Fibroblast of pulmonary artery (primary cell): ENCODE data around the gene GH1.
A peak's percentile ranks its signal among the peaks of the same experiment; 100 is the strongest.
"Not testable (repeated sequence)": the region's sequence is repeated elsewhere in the genome, so short reads cannot be mapped to it uniquely, and the experiment has no call there.

ENCODE experiments used
- DNase-seq: peaks from one replicate; pipeline ENCODE4 v3.0.0-alpha.2; 2010; ENCODE audit warnings: low read depth
- H3K4me3 ChIP-seq: replicated peaks from 2 replicates; pipeline ENCODE4 v1.5.1; 2011; ENCODE audit warnings: low read depth, mild to moderate bottlenecking, control low read depth, low read length, moderate library complexity
- CTCF ChIP-seq: IDR thresholded peaks from 2 replicates; pipeline ENCODE4 v1.5.1; 2011; ENCODE audit warnings: mild to moderate bottlenecking, control low read depth, low read length, inconsistent platforms; ENCODE audit errors: missing control alignments

Gene GH1

GRCh38 chr17:63914471-63914870, 4.2 kb downstream of the GH1 start:
- no peak for TF ChIP-seq CTCF
- H3K4me3 ChIP-seq: no peak overlapping the region
- no peak for DNase-seq

GRCh38 chr17:63911657-63912100, 7.0 kb downstream of the GH1 start:
- H3K4me3 ChIP-seq: no peak overlapping the region
- DNase-seq: peak; percentile 30
- peak; percentile 62 for TF ChIP-seq CTCF

GRCh38 chr17:63911041-63911635, 7.5 kb downstream of the GH1 start, which contains the start of gene CSHL1:
TSS of gene CSHL1 (minus strand) at chr17:63911258. CDS start at chr17:63911196, 62 bp downstream.
- H3K4me3 ChIP-seq: no peak within 1 kb of the TSS
- no peak for DNase-seq
- TF ChIP-seq CTCF: no peak

- no peak overlapping the region for H3K4me3 ChIP-seq
- no peak for TF ChIP-seq CTCF
- no peak for DNase-seq
Observed at GRCh38 chr17:63910096-63910495, 8.5 kb downstream of the GH1 start.

- H3K4me3 ChIP-seq, DNase-seq: not testable (repeated sequence)
Observed at GRCh38 chr17:63909586-63909985, 9.1 kb downstream of the GH1 start.

- peak; percentile 12 for TF ChIP-seq CTCF
- DNase-seq: peak; percentile 16
- not testable (repeated sequence) for H3K4me3 ChIP-seq
Observed at GRCh38 chr17:63907161-63907778, 11.4 kb downstream of the GH1 start.

- not testable (repeated sequence) for DNase-seq, H3K4me3 ChIP-seq
Observed at GRCh38 chr17:63904796-63905195, 13.8 kb downstream of the GH1 start.

GRCh38 chr17:63903787-63904201, 14.8 kb downstream of the GH1 start:
- peak; percentile 18 for DNase-seq

GRCh38 chr17:63901971-63902370, 16.7 kb downstream of the GH1 start:
- DNase-seq, H3K4me3 ChIP-seq: not testable (repeated sequence)

More at GRCh38 chr17:63903787-63904201, 14.8 kb downstream of the GH1 start:
- peak; percentile 28 for TF ChIP-seq CTCF
- H3K4me3 ChIP-seq: not testable (repeated sequence)

- H3K4me3 ChIP-seq, DNase-seq: not testable (repeated sequence)
Observed at GRCh38 chr17:63898899-63899798, 19.5 kb downstream of the GH1 start.
